SJSA1 (cell line): ENCODE measurements around the gene AGK. TPM values are rescaled to one million over a fixed set of nuclear protein-coding genes. Genes with fewer than 3 reads are reported as not detected.
"Not testable (repeated sequence)": the region's sequence is repeated elsewhere in the genome, so short reads cannot be mapped to it uniquely, and the experiment has no call there.

ENCODE experiments used
- DNase-seq, 2 experiments: peaks; one replicate each; pipeline ENCODE4 v3.0.0-alpha.2; 2015 to 2020; ENCODE audit warnings: low spot score in 2 of 2, low read depth in 1 of 2
- H3K27ac ChIP-seq: fragments of 250-450 bp; sonication (Bioruptor Pico); 2 replicates; pipeline ENCODE4 v1.5.1; 2020; ENCODE audit warnings: mild to moderate bottlenecking, moderate library complexity
- H3K27me3 ChIP-seq: fragments of 250-450 bp; sonication (Bioruptor Pico); replicated peaks from 2 replicates; pipeline ENCODE4 v1.5.1; 2020; ENCODE audit warnings: mild to moderate bottlenecking, moderate library complexity
- H3K36me3 ChIP-seq: fragments of 250-450 bp; sonication (Bioruptor Pico); 2 replicates; pipeline ENCODE4 v1.5.1; 2020; ENCODE audit warnings: mild to moderate bottlenecking
- H3K4me1 ChIP-seq: fragments of 250-450 bp; sonication (Bioruptor Pico); replicated peaks from 2 replicates; pipeline ENCODE4 v1.6.1; 2021; ENCODE audit warnings: mild to moderate bottlenecking
- H3K4me3 ChIP-seq: fragments of 250-450 bp; sonication (Bioruptor Pico); 2 replicates; pipeline ENCODE4 v1.5.1; 2020; ENCODE audit warnings: mild to moderate bottlenecking
- H3K9me3 ChIP-seq: fragments of 250-450 bp; sonication (Bioruptor Pico); replicated peaks from 2 replicates; pipeline ENCODE4 v1.5.1; 2020; ENCODE audit warnings: mild to moderate bottlenecking
- total RNA-seq: library from RNA; depleted of rRNA; stranded (reverse); fragments of >200 nt; shearing (Covaris generic); gene quantifications from 2 replicates; pipeline ENCODE4 v1.2.3, GENCODE V29; 2014

Gene AGK
- total RNA-seq, 1 experiment from 2014 or later, result 54.2 TPM

- peak; percentile 42 to 53 for DNase-seq
- no peaks in the 10 kb centered on the region for H3K4me1 ChIP-seq
Measured at GRCh38 chr7:141533149-141533949, 17.9 kb upstream of the AGK start.

GRCh38 chr7:141534757-141535737 is 16.2 kb upstream of the AGK start:
- Histone ChIP-seq H3K9me3 (no peaks in the 10 kb centered on the region), H3K36me3 (no peaks in the 10 kb centered on the region), H3K4me1 (no peaks in the 10 kb centered on the region), H3K4me3 (no peak overlapping the region), H3K27me3 (0 out of 2 replicates have a peak, but pooled peaks cover 11% of the 10 kb centered on the region), H3K27ac (no peak overlapping the region)
- DNase-seq, result no peak

More at GRCh38 chr7:141533149-141533949, 17.9 kb upstream of the AGK start:
- H3K9me3 ChIP-seq, result no peaks in the 10 kb centered on the region
- H3K4me3 ChIP-seq, result no peak overlapping the region
- no peaks in the 10 kb centered on the region for H3K36me3 ChIP-seq
- 0 out of 2 replicates have a peak, but pooled peaks cover 6% of the 10 kb centered on the region for H3K27me3 ChIP-seq
- H3K27ac ChIP-seq, result no peak overlapping the region

- H3K27me3 ChIP-seq, result 0 out of 2 replicates have a peak, but pooled peaks cover 11% of the 10 kb centered on the region
- no peaks in the 10 kb centered on the region for H3K9me3 ChIP-seq
- no peak for DNase-seq
- no peak overlapping the region for H3K4me3 ChIP-seq
- H3K27ac ChIP-seq, result no peak overlapping the region
- H3K36me3 ChIP-seq, result no peaks in the 10 kb centered on the region
- no peaks in the 10 kb centered on the region for H3K4me1 ChIP-seq
Measured at GRCh38 chr7:141537906-141538305, 13.3 kb upstream of the AGK start.

GRCh38 chr7:141541375-141541774 is 9.8 kb upstream of the AGK start:
- no peak overlapping the region for H3K27ac ChIP-seq
- no peaks in the 10 kb centered on the region for H3K9me3 ChIP-seq
- H3K27me3 ChIP-seq, result 0 out of 2 replicates have a peak, but pooled peaks cover 5% of the 10 kb centered on the region
- no peak overlapping the region for H3K4me3 ChIP-seq
- no peaks in the 10 kb centered on the region for H3K4me1 ChIP-seq
- DNase-seq, result no peak
- H3K36me3 ChIP-seq, result no peaks in the 10 kb centered on the region

- Histone ChIP-seq H3K9me3 (no peaks in the 10 kb centered on the region), H3K27me3 (no peaks in the 10 kb centered on the region), H3K36me3 (no peaks in the 10 kb centered on the region), H3K27ac (no peak overlapping the region), H3K4me1 (no peaks in the 10 kb centered on the region), H3K4me3 (no peak overlapping the region)
- DNase-seq, result no peak
Measured at GRCh38 chr7:141544831-141545230, 6.4 kb upstream of the AGK start.

GRCh38 chr7:141549582-141549981 is 1.6 kb upstream of the AGK start:
- Histone ChIP-seq H3K4me3 (no peak overlapping the region), H3K27ac (no peak overlapping the region), H3K27me3 (no peaks in the 10 kb centered on the region)

GRCh38 chr7:141550386-141551093 is 670 bp upstream of the AGK start:
- Histone ChIP-seq H3K4me3 (peak overlapping the region; percentile 91), H3K9me3 (no peaks in the 10 kb centered on the region), H3K27ac (peak overlapping the region; percentile 51; the same call in 1 of the 2 replicates), H3K27me3 (no peaks in the 10 kb centered on the region), H3K36me3 (peaks cover 6% of the 10 kb centered on the region), H3K4me1 (peaks cover 7% of the 10 kb centered on the region)
- peak in 1 of 2 experiments; percentile 37 for DNase-seq

More at GRCh38 chr7:141549582-141549981, 1.6 kb upstream of the AGK start:
- no peaks in the 10 kb centered on the region for H3K9me3 ChIP-seq
- H3K36me3 ChIP-seq, result peaks cover 5% of the 10 kb centered on the region
- DNase-seq, result no peak
- H3K4me1 ChIP-seq, result peaks cover 7% of the 10 kb centered on the region

- H3K36me3 ChIP-seq, result peaks cover 19% of the 10 kb centered on the region
- no peaks in the 10 kb centered on the region for H3K27me3 ChIP-seq
- H3K27ac ChIP-seq, result peak overlapping the region; percentile 51; the same call in 1 of the 2 replicates
- peaks cover 7% of the 10 kb centered on the region for H3K4me1 ChIP-seq
- peak overlapping the region; percentile 91 for H3K4me3 ChIP-seq
- no peaks in the 10 kb centered on the region for H3K9me3 ChIP-seq
- no peak for DNase-seq
Measured at GRCh38 chr7:141551782-141552181, 572 bp downstream of the AGK start.

- Histone ChIP-seq H3K9me3 (no peaks in the 10 kb centered on the region), H3K27me3 (no peaks in the 10 kb centered on the region), H3K36me3 (peaks cover 54% of the 10 kb centered on the region), H3K27ac (no peak overlapping the region), H3K4me1 (peaks cover 11% of the 10 kb centered on the region), H3K4me3 (no peak overlapping the region)
- DNase-seq, result no peak
Measured at GRCh38 chr7:141557360-141557759, 6.2 kb downstream of the AGK start.

- DNase-seq, result peak in 1 of 2 experiments; percentile 38
- H3K4me1 ChIP-seq, result peaks cover 11% of the 10 kb centered on the region
- not testable (repeated sequence) for H3K4me3 ChIP-seq, H3K27ac ChIP-seq, H3K27me3 ChIP-seq, H3K9me3 ChIP-seq
- peaks cover 55% of the 10 kb centered on the region for H3K36me3 ChIP-seq
Measured at GRCh38 chr7:141557831-141558531, 6.8 kb downstream of the AGK start.

- H3K27ac ChIP-seq, result no peak overlapping the region
- no peaks in the 10 kb centered on the region for H3K27me3 ChIP-seq
- H3K4me1 ChIP-seq, result peaks cover 11% of the 10 kb centered on the region
- no peaks in the 10 kb centered on the region for H3K9me3 ChIP-seq
- no peak for DNase-seq
- no peak overlapping the region for H3K4me3 ChIP-seq
- H3K36me3 ChIP-seq, result peaks cover 62% of the 10 kb centered on the region
Measured at GRCh38 chr7:141558544-141559183, 7.5 kb downstream of the AGK start.

GRCh38 chr7:141559961-141560360 is 8.8 kb downstream of the AGK start:
- H3K27ac ChIP-seq, result no peak overlapping the region
- H3K4me3 ChIP-seq, result no peak overlapping the region
- H3K36me3 ChIP-seq, result peaks cover 73% of the 10 kb centered on the region
- H3K27me3 ChIP-seq, result no peaks in the 10 kb centered on the region
- peaks cover 11% of the 10 kb centered on the region for H3K4me1 ChIP-seq
- no peak for DNase-seq
- no peaks in the 10 kb centered on the region for H3K9me3 ChIP-seq
